Astrocyte (in vitro differentiated cells and primary cell): Measurements from ENCODE around the gene IRX6. TPM values are rescaled to one million over a fixed set of nuclear protein-coding genes. Genes with fewer than 3 reads are reported as not detected.
A peak's percentile ranks its signal among the peaks of the same experiment; 100 is the strongest.

ENCODE experiments used
- DNase-seq: peaks from one replicate; pipeline ENCODE4 v3.0.0-alpha.2; 2010; ENCODE audit warnings: low read depth
- FAIRE-seq: peaks from 2 replicates; lab custom pipeline; 2011; peaks lifted over from hg19 to GRCh38; lab: Jason Lieb, UNC
- H2AFZ ChIP-seq: 2 replicates; pipeline ENCODE4 v1.6.0; 2012; ENCODE audit warnings: low read depth, low read length, inconsistent platforms
- H3K27ac ChIP-seq: 2 replicates; pipeline ENCODE4 v1.5.1; 2011; ENCODE audit warnings: low read depth, low read length, inconsistent platforms
- H3K27me3 ChIP-seq: 2 replicates; pipeline ENCODE4 v1.6.0; 2011; ENCODE audit warnings: low read length, inconsistent platforms; ENCODE audit not compliant: insufficient read depth
- H3K36me3 ChIP-seq: 2 replicates; pipeline ENCODE4 v1.5.1; 2011; ENCODE audit warnings: low read length, inconsistent platforms; ENCODE audit not compliant: insufficient read depth
- H3K4me1 ChIP-seq: 2 replicates; pipeline ENCODE4 v1.5.1; 2011; ENCODE audit warnings: low read length, inconsistent platforms; ENCODE audit not compliant: insufficient read depth
- H3K4me2 ChIP-seq: 2 replicates; pipeline ENCODE4 v1.6.0; 2012; ENCODE audit warnings: low read length, inconsistent platforms
- H3K4me3 ChIP-seq: 2 replicates; pipeline ENCODE4 v1.5.1; 2011; ENCODE audit warnings: low read depth, mild to moderate bottlenecking, low read length, inconsistent platforms; ENCODE audit not compliant: insufficient read depth
- H3K79me2 ChIP-seq: 2 replicates; pipeline ENCODE4 v1.6.0; 2012; ENCODE audit warnings: mild to moderate bottlenecking, low read length, inconsistent platforms; ENCODE audit not compliant: insufficient read depth
- H3K9ac ChIP-seq: 2 replicates; pipeline ENCODE4 v1.6.0; 2012; ENCODE audit warnings: mild to moderate bottlenecking, low read length, inconsistent platforms
- H3K9me3 ChIP-seq: 2 replicates; pipeline ENCODE4 v1.5.1; 2012; ENCODE audit warnings: low read depth, mild to moderate bottlenecking, low read length, inconsistent platforms; ENCODE audit not compliant: insufficient read depth
- H4K20me1 ChIP-seq: 2 replicates; pipeline ENCODE4 v1.6.0; 2012; ENCODE audit warnings: low read length, inconsistent platforms; ENCODE audit not compliant: insufficient read depth
- H3K27ac Mint-ChIP-seq: one replicate; pipeline ENCODE4 v1.8.0; 2021; ENCODE audit warnings: mild to moderate bottlenecking, mixed read lengths; ENCODE audit not compliant: unreplicated experiment
- H3K27me3 Mint-ChIP-seq: one replicate; pipeline ENCODE4 v1.8.0; 2021; ENCODE audit warnings: low read depth, mixed read lengths; ENCODE audit not compliant: unreplicated experiment
- H3K36me3 Mint-ChIP-seq: one replicate; pipeline ENCODE4 v1.8.0; 2021; ENCODE audit warnings: low read depth, mixed read lengths; ENCODE audit not compliant: unreplicated experiment
- H3K4me1 Mint-ChIP-seq: one replicate; pipeline ENCODE4 v1.8.0; 2021; ENCODE audit warnings: low read depth, mixed read lengths; ENCODE audit not compliant: unreplicated experiment
- H3K4me3 Mint-ChIP-seq: one replicate; pipeline ENCODE4 v1.8.0; 2021; ENCODE audit warnings: mild to moderate bottlenecking, moderate library complexity, mixed read lengths; ENCODE audit not compliant: unreplicated experiment
- H3K9me3 Mint-ChIP-seq: one replicate; pipeline ENCODE4 v1.8.0; 2021; ENCODE audit warnings: mild to moderate bottlenecking, mixed read lengths; ENCODE audit not compliant: unreplicated experiment
- EZH2 ChIP-seq: IDR thresholded peaks from 2 replicates; pipeline ENCODE4 v1.6.1; 2012; ENCODE audit warnings: mild to moderate bottlenecking, low read length, inconsistent platforms; ENCODE audit not compliant: insufficient read depth
- total RNA-seq: library from RNA; stranded (reverse); gene quantifications from 2 replicates; pipeline ENCODE4 v1.2.1, GENCODE V29; 2021
- TF ChIP-seq, protein P1 (sequence below): IDR thresholded peaks from 2 replicates; pipeline ENCODE4 v1.5.1; 2011; ENCODE audit warnings: low read depth, mild to moderate bottlenecking, inconsistent platforms, low read length, moderate library complexity; ENCODE audit not compliant: insufficient read depth

IRX6 gene
- total RNA-seq, 1 donor from 2014 or later, result not detected

DNA sequence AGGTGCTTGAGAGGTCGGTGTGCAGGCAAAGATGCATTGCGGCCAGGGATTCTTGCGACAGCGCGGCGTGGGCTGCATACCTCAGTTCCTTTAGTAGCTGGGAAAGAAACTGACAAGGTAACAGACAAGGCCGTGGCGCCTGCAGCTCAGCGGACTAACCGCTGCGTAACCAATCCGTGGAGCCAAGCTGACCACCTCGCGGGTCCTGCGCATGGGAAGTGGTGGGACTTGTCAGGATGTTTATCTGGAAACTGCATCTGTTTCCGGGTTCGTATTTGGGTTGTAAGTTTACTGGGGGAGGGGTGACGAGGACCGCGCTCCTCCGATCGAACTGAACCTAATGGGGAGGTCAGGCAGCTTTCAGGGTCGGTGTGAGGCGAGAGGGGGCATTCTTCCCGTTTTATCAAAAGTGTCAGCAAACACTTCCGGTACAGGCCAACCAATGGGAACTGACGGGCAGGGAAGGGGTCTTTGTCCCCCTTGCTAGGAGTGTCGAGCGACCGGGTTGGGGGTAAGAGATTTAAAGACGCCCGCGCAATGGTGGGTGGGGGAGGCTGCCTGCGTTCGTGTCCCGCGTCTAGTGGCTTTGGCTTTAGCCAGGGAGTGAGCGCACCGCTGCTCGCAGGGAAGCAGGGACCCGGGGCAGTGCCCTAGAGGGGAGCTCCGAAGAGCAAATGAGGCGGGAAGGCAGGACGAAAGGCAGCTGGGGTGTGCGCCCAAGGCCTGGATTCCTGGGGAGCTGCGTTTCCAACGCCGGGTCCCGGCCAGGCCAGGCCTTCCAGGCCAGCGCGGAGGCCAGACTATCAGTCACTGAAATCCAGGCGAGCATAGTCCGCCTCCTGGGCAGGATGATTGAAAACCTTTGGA lies 7.0 kb downstream of the IRX6 start:
- H3K27me3 Mint-ChIP-seq, result peaks cover 97% of the 10 kb centered on the region
- H3K79me2 ChIP-seq, result no peaks in the 10 kb centered on the region
- H3K9ac ChIP-seq, result no peak overlapping the region
- peaks cover 10% of the 10 kb centered on the region for H3K9me3 Mint-ChIP-seq
- no peak overlapping the region for H3K4me2 ChIP-seq
- no peak for FAIRE-seq
- H3K27ac Mint-ChIP-seq, result no peak overlapping the region
- peak overlapping the region; percentile 27 for H3K4me3 Mint-ChIP-seq
- no peaks in the 10 kb centered on the region for H3K4me1 Mint-ChIP-seq
- no peak overlapping the region for H3K27ac ChIP-seq
- H3K4me1 ChIP-seq, result no peaks in the 10 kb centered on the region
- no peaks in the 10 kb centered on the region for H3K36me3 ChIP-seq
- peaks cover 2% of the 10 kb centered on the region for H3K36me3 Mint-ChIP-seq
- H4K20me1 ChIP-seq, result no peaks in the 10 kb centered on the region
- DNase-seq, result no peak
- no peak overlapping the region for H2AFZ ChIP-seq
- H3K4me3 ChIP-seq, result no peak overlapping the region
- peaks cover 46% of the 10 kb centered on the region for H3K27me3 ChIP-seq
- H3K9me3 ChIP-seq, result no peaks in the 10 kb centered on the region
- TF ChIP-seq, protein P1, sequence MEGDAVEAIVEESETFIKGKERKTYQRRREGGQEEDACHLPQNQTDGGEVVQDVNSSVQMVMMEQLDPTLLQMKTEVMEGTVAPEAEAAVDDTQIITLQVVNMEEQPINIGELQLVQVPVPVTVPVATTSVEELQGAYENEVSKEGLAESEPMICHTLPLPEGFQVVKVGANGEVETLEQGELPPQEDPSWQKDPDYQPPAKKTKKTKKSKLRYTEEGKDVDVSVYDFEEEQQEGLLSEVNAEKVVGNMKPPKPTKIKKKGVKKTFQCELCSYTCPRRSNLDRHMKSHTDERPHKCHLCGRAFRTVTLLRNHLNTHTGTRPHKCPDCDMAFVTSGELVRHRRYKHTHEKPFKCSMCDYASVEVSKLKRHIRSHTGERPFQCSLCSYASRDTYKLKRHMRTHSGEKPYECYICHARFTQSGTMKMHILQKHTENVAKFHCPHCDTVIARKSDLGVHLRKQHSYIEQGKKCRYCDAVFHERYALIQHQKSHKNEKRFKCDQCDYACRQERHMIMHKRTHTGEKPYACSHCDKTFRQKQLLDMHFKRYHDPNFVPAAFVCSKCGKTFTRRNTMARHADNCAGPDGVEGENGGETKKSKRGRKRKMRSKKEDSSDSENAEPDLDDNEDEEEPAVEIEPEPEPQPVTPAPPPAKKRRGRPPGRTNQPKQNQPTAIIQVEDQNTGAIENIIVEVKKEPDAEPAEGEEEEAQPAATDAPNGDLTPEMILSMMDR, result no peak
- TF ChIP-seq EZH2, result no peak

DNA sequence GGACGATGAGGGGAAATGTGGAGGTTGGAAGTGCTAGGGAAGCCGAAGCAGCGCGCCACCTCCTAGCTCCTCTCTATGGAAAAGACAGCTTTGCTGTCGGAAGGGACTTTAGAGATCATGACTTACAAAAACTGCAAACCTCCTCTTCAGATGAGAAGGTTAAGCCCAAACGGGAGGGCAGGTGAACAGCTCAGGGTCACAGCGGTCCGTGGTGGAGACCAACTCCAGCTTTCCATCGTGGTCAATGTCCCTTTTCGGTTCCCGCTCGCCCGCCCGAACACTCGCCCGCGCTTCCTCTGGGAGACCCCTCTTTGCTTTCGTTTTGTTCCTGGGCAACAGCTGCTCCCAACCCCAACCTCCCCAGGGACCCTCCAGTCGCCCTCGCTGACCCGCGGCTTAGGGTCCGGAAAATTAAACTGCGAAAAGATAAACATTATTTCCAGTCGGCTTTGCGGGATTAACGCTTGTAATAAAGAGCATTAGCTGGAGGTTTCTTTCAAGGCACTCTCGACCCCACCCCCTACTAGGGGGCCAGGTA lies 7.7 kb downstream of the IRX6 start:
- DNase-seq (no peak), FAIRE-seq (no peak)
- no peak overlapping the region for H3K4me3 Mint-ChIP-seq
- no peak overlapping the region for H3K9ac ChIP-seq
- H3K27me3 Mint-ChIP-seq, result peaks cover 96% of the 10 kb centered on the region
- peaks cover 2% of the 10 kb centered on the region for H3K36me3 Mint-ChIP-seq
- H3K27me3 ChIP-seq, result peaks cover 46% of the 10 kb centered on the region
- no peak for TF ChIP-seq EZH2
- TF ChIP-seq, protein P1, result no peak
- H3K4me1 Mint-ChIP-seq, result no peaks in the 10 kb centered on the region
- no peak overlapping the region for H2AFZ ChIP-seq
- peak overlapping the region; percentile 15 for H3K4me2 ChIP-seq
- H3K36me3 ChIP-seq, result no peaks in the 10 kb centered on the region
- H3K4me3 ChIP-seq, result no peak overlapping the region
- H3K9me3 Mint-ChIP-seq, result peaks cover 10% of the 10 kb centered on the region
- H3K4me1 ChIP-seq, result no peaks in the 10 kb centered on the region
- no peaks in the 10 kb centered on the region for H3K79me2 ChIP-seq
- no peaks in the 10 kb centered on the region for H4K20me1 ChIP-seq
- H3K9me3 ChIP-seq, result no peaks in the 10 kb centered on the region
- H3K27ac Mint-ChIP-seq, result no peak overlapping the region
- H3K27ac ChIP-seq, result no peak overlapping the region

DNA sequence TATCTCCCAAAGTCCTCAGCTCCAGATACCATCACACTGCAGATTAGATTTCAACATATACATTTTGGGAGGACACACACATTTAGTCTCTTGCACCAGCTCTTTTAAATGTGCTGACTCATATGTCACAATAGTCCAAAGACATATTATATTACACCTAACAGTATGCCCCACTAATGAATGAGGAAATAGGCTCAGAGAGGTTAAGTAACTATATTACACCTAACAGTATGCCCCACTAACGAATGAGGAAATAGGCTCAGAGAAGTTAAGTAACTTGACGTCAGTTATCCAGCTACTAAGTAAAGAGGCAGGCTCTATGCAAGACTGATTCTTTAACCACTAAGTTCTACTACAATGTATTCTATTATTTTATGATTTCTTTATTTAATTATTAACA lies 9.7 kb downstream of the IRX6 start:
- peaks cover 10% of the 10 kb centered on the region for H3K9me3 Mint-ChIP-seq
- no peaks in the 10 kb centered on the region for H3K9me3 ChIP-seq
- H2AFZ ChIP-seq, result no peak overlapping the region
- H3K4me3 ChIP-seq, result no peak overlapping the region
- FAIRE-seq, result no peak
- peaks cover 2% of the 10 kb centered on the region for H3K36me3 Mint-ChIP-seq
- no peak for DNase-seq
- H3K4me2 ChIP-seq, result no peak overlapping the region
- H3K9ac ChIP-seq, result no peak overlapping the region
- H3K79me2 ChIP-seq, result no peaks in the 10 kb centered on the region
- no peak overlapping the region for H3K27ac ChIP-seq
- no peak overlapping the region for H3K4me3 Mint-ChIP-seq
- no peaks in the 10 kb centered on the region for H3K36me3 ChIP-seq
- no peaks in the 10 kb centered on the region for H3K4me1 Mint-ChIP-seq
- H3K4me1 ChIP-seq, result no peaks in the 10 kb centered on the region
- no peaks in the 10 kb centered on the region for H4K20me1 ChIP-seq
- H3K27me3 Mint-ChIP-seq, result peaks cover 91% of the 10 kb centered on the region
- peaks cover 34% of the 10 kb centered on the region for H3K27me3 ChIP-seq
- TF ChIP-seq, protein P1, result no peak
- TF ChIP-seq EZH2, result no peak
- H3K27ac Mint-ChIP-seq, result no peak overlapping the region
